ENCODE measurements around the gene TBCD. TPM values are rescaled to one million over a fixed set of nuclear protein-coding genes. Genes with fewer than 3 reads are reported as not detected.
A peak's percentile ranks its signal among the peaks of the same experiment; 100 is the strongest.

Gene TBCD
- total RNA-seq, 1 experiment from 2014 or later: 13.6 TPM

DNA sequence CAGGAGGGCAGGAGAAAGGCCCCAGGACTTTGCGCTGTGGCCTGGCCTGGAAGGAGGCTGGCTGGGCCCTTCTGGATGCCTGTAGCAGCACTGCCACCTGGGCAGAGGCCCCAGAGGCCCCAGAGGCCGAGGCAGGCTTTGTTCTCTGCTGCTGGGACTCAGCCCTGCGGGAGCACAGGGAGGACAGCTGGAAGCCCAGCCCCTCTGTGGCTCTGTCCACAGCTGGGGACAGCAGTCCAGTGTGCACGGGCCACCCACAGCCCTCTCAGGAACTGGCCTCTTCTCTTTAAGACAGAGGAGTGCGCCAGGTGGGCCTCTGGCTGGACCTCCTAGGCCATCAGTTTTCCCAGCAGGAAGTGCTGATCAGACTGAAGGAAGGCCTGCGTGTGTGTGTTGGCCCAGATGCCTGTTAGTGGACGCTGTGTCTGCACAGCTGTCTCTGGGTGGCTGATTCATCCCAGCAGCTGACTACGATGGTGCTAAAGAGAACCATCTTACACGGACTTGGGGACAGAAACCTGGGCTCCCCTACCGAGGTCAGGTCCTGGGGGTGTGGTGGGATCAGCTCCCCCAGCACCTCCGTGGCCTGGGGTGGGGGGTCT, 114.8 kb downstream of the TBCD start:
- no peak for DNase-seq (ENCODE audit: low read depth, low spot score)
- in situ Hi-C loops (cut with HindIII; ENCODE audit: low pct_unique_long_range_greater_than_20kb, low sequenced_read_pairs): no loop called here

DNA sequence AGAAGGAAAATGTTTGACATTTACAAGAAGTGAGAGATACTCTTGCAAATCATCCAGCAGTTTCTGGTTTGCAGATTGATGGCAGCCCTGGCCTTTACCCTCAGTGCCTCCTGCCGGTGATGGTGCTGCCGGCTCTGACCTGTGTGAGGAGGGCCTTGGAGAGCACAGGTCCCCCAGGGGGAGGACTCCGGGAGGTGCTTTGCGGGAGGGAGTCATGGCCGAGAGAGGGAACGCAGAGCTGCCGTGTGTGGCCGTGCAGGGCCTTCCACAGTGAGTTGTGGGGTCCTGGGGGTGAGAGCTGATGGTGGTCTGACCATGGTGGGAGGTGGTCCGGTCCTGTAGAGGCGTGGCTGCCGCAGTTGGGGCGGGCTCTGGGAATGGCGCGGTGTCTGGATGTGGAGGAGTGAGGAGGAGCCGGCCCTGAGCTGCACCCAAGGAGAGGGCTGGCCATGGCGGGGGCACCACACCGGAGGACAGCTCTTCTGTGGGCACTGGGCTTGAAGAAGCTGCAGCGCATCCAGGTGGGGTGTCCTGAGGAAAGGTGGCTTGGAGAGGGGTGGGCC, 116.0 kb downstream of the TBCD start:
- no peak for DNase-seq (ENCODE audit: low read depth, low spot score)
- in situ Hi-C loops (cut with HindIII; ENCODE audit: low pct_unique_long_range_greater_than_20kb, low sequenced_read_pairs): no loop called here

DNA sequence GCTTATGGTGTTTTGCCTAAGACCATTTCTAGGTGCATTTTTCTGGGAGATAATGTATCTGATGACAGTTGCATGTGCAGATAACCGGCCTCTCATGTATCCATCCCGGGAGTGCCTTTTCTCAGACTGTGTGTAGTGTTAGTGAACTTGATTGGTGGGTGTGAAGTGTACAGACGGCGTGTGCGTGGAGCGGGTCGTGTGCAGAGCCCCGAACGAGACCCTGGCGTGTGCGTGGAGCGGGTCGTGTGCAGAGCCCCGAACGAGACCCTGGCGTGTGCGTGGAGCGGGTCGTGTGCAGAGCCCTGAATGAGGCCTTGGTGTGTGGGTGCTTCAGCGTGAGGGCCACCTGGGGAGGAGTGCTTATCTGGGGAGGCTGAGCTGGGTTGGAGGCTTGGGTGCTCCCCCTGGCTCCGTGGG, 116.9 kb downstream of the TBCD start:
- in situ Hi-C loops (cut with HindIII; ENCODE audit: low pct_unique_long_range_greater_than_20kb, low sequenced_read_pairs): no loop called here
- no peak for DNase-seq (ENCODE audit: low read depth, low spot score)

DNA sequence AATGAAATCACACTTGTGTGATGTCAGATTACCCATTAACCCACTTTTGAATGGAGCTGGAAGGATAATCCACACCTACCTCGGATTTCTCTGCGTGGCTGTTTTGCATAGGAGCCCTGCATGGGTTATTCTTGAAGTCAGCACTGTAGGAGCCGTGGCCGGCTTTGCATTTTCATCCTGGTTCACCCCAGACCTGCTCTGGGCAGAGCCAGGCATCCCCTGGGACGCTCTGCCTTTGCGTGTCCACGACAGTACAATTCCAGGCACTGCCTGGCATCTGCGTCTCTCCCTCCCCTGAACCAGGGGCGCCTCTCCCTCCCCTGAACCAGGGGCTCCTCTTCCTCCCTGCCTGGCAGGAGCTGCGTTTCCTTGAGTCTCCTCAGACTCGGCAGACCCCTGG, 117.7 kb downstream of the TBCD start:
- in situ Hi-C loops (cut with HindIII; ENCODE audit: low pct_unique_long_range_greater_than_20kb, low sequenced_read_pairs): no loop called here
- no peak for DNase-seq (ENCODE audit: low read depth, low spot score)

DNA sequence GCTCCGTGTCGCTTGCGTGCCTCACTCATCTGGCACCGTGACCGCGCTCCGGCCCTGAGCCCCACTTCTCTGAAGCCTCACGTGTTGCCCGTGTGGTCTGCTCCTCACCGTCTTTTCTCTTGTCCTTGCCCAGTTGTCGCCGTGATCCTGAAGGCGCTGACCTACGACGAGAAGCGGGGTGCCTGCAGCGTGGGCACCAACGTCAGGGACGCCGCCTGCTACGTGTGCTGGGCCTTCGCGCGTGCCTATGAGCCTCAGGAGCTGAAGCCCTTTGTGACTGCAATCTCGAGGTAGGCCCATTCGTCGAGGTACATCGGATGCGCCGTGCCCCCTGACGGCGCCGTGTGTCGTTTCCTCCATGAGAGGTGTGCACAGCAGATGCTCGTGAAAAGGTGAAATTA, 118.2 kb downstream of the TBCD start:
- no peak for DNase-seq (ENCODE audit: low read depth, low spot score)
- in situ Hi-C loops (cut with HindIII; ENCODE audit: low pct_unique_long_range_greater_than_20kb, low sequenced_read_pairs): no loop called here

DNA sequence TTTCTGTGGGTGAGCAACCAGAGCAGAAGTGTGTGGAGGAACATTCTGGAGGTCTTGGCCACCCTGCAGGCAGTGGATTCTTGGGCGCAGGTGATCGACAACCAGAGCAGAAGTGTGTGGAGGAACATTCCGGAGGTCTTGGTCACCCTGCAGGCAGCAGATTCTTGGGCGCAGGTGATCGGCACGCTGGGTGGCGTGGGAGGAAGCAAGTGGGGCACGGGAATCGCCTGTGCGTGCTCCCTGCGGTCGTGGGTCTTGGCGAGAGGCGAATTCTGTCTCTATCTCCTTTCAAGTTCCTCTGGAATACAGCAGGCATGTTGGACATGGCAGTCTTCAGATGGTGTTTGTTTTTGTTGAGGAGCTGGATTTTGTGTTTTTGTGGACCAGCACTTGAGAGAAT, 118.7 kb downstream of the TBCD start:
- in situ Hi-C loops (cut with HindIII; ENCODE audit: low pct_unique_long_range_greater_than_20kb, low sequenced_read_pairs): no loop called here

DNA sequence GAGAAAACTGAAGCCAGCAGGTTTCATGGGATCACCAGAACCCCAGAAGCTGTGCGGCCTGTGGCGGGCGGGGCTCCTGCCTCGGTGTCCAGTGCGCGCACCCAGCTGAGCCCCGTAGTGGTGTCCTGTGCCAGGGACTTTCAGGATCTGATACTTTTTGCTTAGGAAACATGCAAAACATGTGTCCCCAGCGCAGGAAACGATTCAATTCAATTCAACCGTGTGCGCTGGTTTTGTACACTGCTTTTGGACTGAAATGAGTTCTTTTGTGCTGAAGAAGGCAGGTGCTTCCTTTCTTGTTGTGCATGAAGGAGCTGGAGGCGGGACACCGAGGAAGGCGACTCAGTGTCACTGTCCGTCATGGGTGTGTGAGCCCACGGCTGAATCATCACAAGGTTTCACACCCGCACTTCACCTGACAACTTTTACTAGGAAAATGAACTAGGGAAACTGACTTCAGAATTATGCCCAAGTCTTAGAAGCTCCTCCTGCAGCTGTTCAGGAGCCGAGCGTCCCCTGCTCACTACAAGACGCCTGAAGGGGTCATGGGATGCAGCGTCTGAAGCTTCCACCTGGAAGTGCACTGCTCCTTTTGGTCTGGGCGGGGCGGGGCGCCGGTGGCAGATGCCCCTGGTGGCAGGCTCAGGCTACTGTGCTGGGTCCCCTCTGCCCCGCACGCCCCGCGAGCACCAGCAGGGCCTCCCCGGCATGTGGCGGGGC, 119.4 kb downstream of the TBCD start:
- in situ Hi-C loops (cut with HindIII; ENCODE audit: low pct_unique_long_range_greater_than_20kb, low sequenced_read_pairs): no loop called here
- DNase-seq (ENCODE audit: low read depth, low spot score): no peak

More for the DNA sequence above, 118.7 kb downstream of the TBCD start:
- no peak for DNase-seq (ENCODE audit: low read depth, low spot score)

DNA sequence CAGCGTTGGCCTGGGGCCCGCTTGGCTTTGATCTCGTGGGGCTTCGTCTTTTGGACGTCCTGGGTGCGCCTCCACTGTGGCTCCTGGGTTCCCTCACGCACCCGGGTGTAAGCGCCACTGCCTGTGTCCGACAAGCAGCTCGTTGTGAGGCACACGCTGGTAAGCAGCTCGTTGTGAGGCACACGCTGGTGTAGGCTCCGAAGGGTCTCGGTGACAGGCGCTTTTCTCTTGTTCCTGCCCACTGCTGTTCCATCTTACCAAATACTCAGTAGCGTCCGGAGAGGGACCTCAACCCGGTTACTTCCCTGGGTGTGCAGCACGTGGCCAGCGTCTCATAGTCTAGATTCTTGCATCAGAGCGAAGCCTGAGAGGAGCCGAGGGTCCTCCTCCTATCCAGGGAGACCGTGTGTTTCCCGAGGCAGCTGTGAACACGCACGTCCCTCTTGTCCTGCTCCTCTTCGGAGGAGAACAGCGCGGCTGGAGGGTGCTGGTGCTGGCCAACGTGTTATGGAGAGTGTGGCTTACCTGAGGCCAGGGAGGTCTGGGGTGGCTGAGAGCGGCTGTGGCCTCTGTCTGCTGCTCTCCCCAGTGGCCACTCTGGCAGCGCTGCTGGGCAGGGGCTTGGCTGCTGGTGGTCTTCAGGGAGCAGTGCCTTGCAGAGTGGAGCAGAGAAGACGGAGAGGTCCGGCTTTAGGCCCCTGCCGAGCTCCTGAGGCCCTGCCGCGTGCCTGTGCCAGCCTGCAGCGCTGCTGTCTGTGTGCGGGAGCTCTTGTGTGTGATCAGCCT, 120.1 kb downstream of the TBCD start:
- DNase-seq (ENCODE audit: low read depth, low spot score): no peak
- in situ Hi-C loops (cut with HindIII; ENCODE audit: low pct_unique_long_range_greater_than_20kb, low sequenced_read_pairs): no loop called here

DNA sequence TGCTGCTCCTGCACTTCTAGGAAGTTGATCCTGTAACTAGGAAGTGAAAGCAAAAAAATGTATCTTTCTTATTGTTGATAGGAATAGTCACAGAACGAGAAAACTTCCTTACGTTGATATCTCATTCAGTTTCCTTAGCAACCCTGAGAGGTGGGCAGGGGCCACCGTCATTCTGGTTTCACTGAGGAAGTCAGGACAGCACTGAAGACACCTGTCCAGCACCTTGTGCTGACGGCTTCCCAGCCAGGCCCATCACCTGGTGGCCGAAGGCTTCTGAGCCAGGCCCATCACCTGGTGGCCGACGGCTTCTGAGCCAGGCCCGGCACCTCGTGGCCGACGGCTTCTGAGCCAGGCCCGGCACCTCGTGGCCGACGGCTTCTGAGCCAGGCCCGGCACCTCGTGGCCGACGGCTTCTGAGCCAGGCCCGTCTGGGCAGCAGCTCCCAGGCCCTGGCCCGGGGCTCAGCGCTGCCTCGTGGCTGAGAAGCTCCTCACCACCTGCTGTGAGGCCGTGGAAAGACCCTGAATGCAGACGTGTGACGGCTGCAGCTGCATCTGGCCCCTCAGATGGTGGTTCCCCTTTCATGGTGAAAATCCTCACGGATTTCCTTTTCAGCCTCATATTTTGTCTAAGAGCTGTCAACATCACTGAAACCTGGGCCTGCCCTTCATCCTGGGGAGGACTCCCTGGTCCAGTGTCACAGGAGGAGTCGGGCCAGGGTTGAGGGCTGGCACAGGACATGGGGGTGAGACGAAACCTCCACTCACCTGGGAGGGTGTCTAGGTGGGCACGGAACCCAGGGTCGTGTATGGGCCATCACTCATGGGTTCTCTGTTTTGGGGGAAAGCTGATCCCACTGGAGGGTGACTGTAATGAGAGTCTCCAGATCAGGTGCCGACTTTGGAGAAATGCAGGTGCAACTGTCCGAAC, 121.0 kb downstream of the TBCD start:
- in situ Hi-C loops (cut with HindIII; ENCODE audit: low pct_unique_long_range_greater_than_20kb, low sequenced_read_pairs): no loop called here
- DNase-seq (ENCODE audit: low read depth, low spot score): no peak

DNA sequence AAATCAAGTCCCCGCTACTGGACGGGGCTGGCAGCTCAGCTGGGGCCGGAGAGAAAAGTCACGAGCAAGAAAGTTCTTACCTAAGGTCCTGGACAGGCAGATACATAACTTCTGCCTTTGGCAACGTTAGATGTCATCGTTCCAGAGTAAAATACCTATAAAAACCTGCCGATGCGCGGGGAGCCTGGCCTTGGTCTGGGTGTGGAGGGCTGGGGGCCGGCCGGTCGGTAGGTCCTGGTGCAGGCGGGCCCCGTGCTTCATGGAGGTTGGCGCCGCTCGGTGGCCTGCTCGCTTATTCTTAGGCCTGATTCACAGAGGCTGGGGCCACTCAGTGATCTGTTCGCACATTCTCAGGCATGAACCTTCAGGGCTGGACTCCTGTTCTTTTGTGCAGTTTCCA, 121.7 kb downstream of the TBCD start:
- no peak for DNase-seq (ENCODE audit: low read depth, low spot score)
- in situ Hi-C loops (cut with HindIII; ENCODE audit: low pct_unique_long_range_greater_than_20kb, low sequenced_read_pairs): no loop called here

DNA sequence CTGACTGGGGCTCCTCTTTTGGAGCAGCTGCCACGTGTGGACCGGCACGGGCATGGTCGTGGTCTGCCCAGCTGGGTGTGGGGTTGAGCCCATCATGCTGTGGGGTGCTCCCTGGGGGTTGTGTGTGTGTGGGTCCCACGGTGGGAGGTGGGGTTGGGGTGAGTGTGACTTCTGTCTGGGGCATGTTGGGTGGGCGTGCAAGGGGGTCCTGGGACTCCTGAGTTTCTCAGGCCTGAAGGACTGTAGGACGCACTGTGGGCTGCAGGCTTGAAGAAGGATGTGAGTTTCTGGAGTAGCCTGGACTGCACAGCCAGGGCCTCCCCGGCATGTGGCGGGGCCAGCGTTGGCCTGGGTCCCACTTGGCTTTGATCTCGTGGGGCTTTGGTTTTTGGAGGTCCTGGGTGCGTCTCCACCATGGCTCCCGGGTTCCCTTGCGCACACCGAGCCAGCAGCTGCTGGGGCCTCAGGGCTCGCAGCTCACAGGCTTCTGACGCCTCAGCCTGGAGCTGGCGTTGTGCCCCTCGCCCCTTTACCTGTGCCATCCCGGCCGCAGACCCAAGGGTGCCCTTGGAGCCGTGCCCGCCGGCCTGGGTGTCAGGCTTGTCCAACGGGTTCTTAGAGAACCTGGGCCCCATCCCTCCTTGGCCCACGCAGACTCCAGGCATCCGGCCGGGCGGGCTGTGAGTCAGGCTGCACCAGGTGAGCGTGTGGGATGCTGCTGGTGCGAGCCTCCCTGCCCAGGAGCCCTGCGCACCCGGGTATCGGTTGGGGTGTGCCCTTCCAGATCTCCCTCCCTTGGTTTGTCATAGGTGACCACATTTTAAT, 122.4 kb downstream of the TBCD start:
- no peak for DNase-seq (ENCODE audit: low read depth, low spot score)
- in situ Hi-C loops (cut with HindIII; ENCODE audit: low pct_unique_long_range_greater_than_20kb, low sequenced_read_pairs): no loop called here

DNA sequence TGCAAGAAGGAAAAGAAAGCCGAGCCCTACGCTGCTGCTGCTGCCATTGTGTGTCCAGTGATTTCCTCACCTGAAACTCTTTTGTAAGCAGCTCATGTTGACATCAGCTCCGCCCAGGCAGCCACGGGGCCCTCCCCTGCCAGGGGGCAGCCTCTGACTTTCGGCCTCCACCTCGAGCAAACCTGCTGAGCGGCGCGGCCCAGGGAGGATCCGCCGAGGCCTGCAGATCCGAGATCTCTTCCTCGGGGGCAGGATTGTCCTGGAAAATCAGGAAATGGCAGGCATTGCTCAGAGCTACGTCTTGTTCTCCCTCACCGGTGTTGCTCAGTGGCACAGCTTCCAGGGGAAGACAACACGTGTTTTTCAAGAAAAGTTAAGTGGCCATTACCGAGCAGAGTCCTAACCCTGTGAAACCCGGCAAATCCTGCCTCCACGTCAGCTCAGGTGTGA, 123.6 kb downstream of the TBCD start:
- in situ Hi-C loops (cut with HindIII; ENCODE audit: low pct_unique_long_range_greater_than_20kb, low sequenced_read_pairs): no loop called here
- no peak for DNase-seq (ENCODE audit: low read depth, low spot score)

DNA sequence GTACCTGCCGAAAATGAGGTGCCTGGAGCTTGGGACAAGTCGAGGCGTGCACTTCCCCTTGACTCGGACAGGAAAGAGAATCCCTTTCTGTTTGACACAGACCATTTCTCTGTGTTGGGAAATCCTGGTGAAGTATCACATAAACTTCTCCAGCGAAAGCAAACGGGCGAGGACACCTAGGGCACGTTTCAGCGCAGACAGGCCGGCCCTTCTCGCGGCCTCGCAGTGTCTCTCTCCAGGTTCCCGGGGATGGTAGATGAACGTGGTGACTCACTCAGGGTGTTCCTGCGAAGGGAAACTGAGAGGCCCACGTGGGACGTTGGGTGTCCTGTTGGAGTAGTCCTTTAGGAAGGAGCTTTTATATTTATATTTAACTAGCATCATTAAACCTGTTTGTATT, 124.3 kb downstream of the TBCD start:
- DNase-seq (ENCODE audit: low read depth, low spot score): no peak
- in situ Hi-C loops (cut with HindIII; ENCODE audit: low pct_unique_long_range_greater_than_20kb, low sequenced_read_pairs): no loop called here

DNA sequence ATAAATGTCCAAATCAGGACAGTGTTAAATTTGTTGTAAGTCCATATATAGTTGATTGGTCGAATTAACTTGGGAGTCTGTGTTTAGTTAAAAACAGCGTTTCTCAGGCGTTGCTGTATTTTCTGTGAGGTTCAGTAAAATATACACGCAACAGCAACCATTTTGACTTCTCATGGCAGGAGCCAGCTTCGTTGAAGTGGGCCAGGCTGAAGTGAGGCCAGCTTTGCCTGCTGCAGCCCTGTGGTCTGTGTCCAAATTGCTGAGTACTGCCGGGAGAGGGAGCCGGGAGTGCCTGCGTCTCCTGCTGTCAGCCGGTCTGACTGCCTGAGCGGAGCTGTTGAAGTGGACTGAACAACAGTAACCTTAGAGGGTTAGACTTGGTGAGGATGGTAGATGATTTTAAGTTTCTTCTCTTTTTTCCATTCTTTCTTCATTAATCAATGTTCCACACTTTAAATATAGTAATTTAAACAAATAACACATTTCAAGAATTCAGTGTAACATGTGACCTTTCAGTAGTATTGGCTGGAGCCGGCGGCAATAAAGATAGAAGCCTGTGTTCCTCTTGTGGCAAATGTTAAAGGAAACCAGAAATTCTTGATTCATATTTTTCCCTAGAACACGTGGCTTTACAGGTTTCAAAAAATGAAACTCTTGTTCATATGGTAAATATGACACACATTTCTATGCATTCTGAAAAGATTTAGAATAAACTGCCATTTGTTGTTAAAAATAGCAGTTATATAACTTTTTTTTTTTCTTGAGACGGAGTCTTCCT, 124.9 kb downstream of the TBCD start:
- peak; percentile 62 for DNase-seq (ENCODE audit: low read depth, low spot score)
- in situ Hi-C loops (cut with HindIII; ENCODE audit: low pct_unique_long_range_greater_than_20kb, low sequenced_read_pairs): no loop called here

DNA sequence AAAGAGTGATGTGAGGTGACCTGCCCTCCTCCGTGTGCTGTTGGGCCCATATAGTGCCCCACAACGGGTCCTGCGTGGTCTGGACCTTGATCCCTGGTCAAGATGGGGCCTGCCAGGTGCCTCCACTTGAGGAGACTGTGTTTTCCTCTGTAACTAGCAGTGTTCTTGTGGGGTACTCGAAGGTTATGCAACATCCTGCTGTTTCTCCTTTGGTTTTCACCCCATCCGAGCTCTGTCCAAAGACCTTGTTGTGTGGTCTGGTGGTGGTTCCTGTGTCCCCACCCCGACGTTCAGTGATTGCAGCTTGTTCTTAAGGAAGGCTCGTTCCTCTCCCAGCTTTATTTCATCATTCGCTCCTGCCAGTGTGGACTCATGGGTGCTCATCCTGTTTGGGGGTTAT, 126.7 kb downstream of the TBCD start:
- in situ Hi-C loops (cut with HindIII; ENCODE audit: low pct_unique_long_range_greater_than_20kb, low sequenced_read_pairs): no loop called here
- no peak for DNase-seq (ENCODE audit: low read depth, low spot score)

DNA sequence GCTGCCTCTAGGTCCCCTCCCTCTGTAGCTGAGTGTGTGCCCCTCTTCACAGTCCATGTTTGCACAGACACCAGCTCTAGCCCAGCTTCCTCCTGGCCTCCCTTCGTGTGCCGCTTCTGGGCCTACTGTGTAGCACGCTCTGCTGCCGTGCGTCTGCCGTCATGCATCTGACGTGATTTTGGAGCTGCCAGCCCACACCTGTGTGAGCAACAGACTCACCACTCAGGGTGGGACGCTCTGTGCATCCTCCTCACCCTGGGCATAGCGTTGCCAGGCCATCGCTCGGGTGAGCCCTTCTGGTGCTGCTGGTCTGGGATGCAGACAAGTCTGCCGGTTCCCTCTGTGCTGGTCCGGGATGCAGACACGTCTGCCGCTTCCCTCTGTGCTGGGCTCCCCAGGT, 127.4 kb downstream of the TBCD start:
- in situ Hi-C loops (cut with HindIII; ENCODE audit: low pct_unique_long_range_greater_than_20kb, low sequenced_read_pairs): no loop called here
- DNase-seq (ENCODE audit: low read depth, low spot score): no peak
